Right atrium auricular region (tissue), 2 donors: Measurements from ENCODE around the gene DCDC2B. TPM values are rescaled to one million over a fixed set of nuclear protein-coding genes. Genes with fewer than 3 reads are reported as not detected.
A peak's percentile ranks its signal among the peaks of the same experiment; 100 is the strongest.

Source experiments
- DNase-seq: peaks from one replicate; pipeline ENCODE4 v3.0.0-alpha.2; 2019; ENCODE audit warnings: low spot score
- H3K27ac ChIP-seq, 2 donors: fragments of 200-600 bp; sonication (generic); 1 replicate in 1 of 2; 2 replicates in 1 of 2; pipeline ENCODE4 v1.5.1; 2016 to 2019
- H3K27me3 ChIP-seq, 2 donors: fragments of 200-600 bp; sonication (generic); one replicate each; pipeline versions ENCODE4 v1.5.1 to v1.6.0; 2017 to 2019
- H3K36me3 ChIP-seq: fragments of 200-600 bp; sonication (generic); one replicate; pipeline ENCODE4 v1.5.1; 2016
- H3K4me1 ChIP-seq, 2 donors: fragments of 200-600 bp; sonication (generic); one replicate each; pipeline versions ENCODE4 v1.5.1 to v1.6.0; 2017 to 2019
- H3K4me3 ChIP-seq, 2 donors: fragments of 200-600 bp; sonication (generic); 1 replicate in 1 of 2; 2 replicates in 1 of 2; pipeline ENCODE4 v1.5.1; 2017 to 2019; ENCODE audit warnings: mild to moderate bottlenecking in 1 of 2, moderate library complexity in 1 of 2
- H3K9me3 ChIP-seq, 2 donors: fragments of 200-600 bp; sonication (generic); one replicate each; pipeline ENCODE4 v1.5.1; 2019
- CTCF ChIP-seq, 2 donors: fragments of 200-600 bp; sonication (generic); IDR thresholded peaks; one replicate each; pipeline ENCODE4 v1.5.1; 2019; ENCODE audit warnings: antibody characterized with exemption in 2 of 2
- total RNA-seq, 2 donors: library from RNA; depleted of rRNA; stranded (reverse); fragments of >200 nt; gene quantifications; one replicate each; pipeline ENCODE4 v1.1.0, GENCODE V29; 2016

The DCDC2B gene
- total RNA-seq, 2 donors from 2014 or later = not detected

DNA sequence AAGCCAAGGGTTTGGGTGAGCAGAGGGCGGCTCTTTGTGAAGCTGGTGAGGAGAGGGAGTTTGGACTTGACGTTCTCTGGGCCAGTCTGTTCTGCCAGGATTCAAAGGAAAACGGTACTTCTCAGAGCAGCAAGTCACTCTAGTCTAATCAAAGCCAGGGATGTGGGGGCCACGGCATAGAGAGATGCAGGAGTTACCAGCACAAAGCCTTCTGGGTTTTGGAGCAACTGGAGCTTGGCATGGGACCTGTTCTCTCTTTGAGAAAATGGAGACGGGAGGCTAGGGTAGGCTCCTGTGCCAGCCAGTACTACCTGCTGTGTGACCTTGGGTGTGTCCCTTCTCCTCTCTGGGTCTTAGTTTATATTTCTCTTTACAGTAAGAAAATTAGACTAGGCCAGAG is 27.3 kb upstream of the DCDC2B start:
- Histone ChIP-seq H3K4me3 (peak overlapping the region in 1 of 2 donors; percentile 64), H3K27ac (peak overlapping the region in 1 of 2 donors; percentile 93), H3K27me3 (no peaks in the 10 kb centered on the region), H3K36me3 (peaks cover 37% of the 10 kb centered on the region), H3K9me3 (no peaks in the 10 kb centered on the region), H3K4me1 (peaks cover 0 to 49% of the 10 kb centered on the region in 2 donors)
- DNase-seq = no peak
- TF ChIP-seq CTCF (IDR thresholded peaks at IDR 0.05) = no peak

GRCh38 chr1:32182060-32182459 is 26.8 kb upstream of the DCDC2B start:
- no peak for DNase-seq
- peaks cover 42% of the 10 kb centered on the region for H3K36me3 ChIP-seq
- H3K4me3 ChIP-seq = no peak overlapping the region
- H3K27me3 ChIP-seq = no peaks in the 10 kb centered on the region
- TF ChIP-seq CTCF (IDR thresholded peaks at IDR 0.05) = no peak
- H3K4me1 ChIP-seq = peaks cover 0 to 49% of the 10 kb centered on the region in 2 donors
- no peaks in the 10 kb centered on the region for H3K9me3 ChIP-seq
- no peak overlapping the region for H3K27ac ChIP-seq

DNA sequence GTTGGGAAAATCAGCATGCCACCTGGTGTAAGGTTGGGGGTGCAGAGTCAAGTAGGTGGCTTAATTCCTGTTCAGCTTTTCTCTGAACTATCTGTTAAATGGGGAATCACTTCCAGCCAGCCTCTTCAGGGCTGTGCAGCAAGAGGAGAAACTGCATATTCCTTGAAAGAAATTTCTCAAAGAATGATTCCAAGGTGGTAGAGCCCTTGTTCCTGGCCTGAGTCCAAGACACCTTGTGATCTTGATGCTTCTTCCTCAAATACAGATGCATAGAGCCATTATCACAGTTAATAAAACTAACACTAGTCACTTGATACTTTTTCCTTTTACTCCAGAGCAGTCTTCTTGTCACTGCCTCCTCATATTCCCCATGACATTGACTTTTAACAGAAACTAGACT is 24.2 kb upstream of the DCDC2B start:
- no peak overlapping the region for H3K4me3 ChIP-seq
- no peak overlapping the region for H3K27ac ChIP-seq

DNA sequence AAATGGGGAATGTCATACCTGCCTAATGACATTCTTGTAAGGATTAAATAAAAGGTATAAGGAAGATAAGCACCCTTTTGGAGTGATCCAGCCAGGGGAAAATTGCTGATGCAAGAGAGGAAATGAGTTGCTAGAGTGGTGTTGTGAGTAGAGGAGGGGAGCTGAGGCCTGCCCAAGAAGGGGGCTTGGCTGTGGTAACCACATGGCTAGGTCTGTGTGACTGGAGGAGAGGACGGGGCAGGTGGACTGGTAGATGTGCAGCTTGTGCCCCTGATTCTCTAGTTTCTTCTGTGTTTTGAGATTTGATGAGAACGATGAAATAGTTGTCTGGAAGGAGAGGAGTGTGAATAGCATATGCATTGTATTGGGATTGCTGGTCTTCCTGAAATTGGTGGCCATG is 22.8 kb upstream of the DCDC2B start:
- no peak overlapping the region for H3K4me3 ChIP-seq
- no peak for DNase-seq
- peaks cover 82% of the 10 kb centered on the region for H3K36me3 ChIP-seq
- H3K9me3 ChIP-seq = no peaks in the 10 kb centered on the region
- H3K27me3 ChIP-seq = no peaks in the 10 kb centered on the region
- no peak for TF ChIP-seq CTCF (IDR thresholded peaks at IDR 0.05)
- no peak overlapping the region for H3K27ac ChIP-seq
- peaks cover 0 to 32% of the 10 kb centered on the region in 2 donors for H3K4me1 ChIP-seq

More for the DNA sequence above, 24.2 kb upstream of the DCDC2B start:
- no peak for DNase-seq
- TF ChIP-seq CTCF (IDR thresholded peaks at IDR 0.05) = no peak
- H3K27me3 ChIP-seq = no peaks in the 10 kb centered on the region
- H3K9me3 ChIP-seq = no peaks in the 10 kb centered on the region
- peaks cover 0 to 43% of the 10 kb centered on the region in 2 donors for H3K4me1 ChIP-seq
- peaks cover 68% of the 10 kb centered on the region for H3K36me3 ChIP-seq

DNA sequence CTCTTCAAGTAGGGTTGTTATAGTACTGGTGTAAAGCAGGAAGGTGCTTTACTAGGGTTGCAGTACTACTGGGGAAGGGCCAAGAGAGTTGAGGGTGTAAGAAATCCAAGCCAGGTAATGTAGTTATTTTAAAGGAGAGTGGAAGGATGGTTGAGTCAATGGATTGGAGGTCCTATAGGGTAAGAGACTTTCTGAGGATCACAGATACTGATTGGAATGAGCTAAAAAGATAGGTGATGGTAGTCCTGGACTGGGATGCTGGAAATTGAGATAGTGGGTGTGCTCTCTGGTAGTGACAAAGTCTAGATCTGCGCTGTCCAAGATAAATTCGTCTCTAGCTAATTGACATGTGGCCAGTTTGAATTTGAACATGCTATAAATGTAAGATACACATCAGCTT is 22.4 kb upstream of the DCDC2B start:
- DNase-seq = no peak
- Histone ChIP-seq H3K9me3 (no peaks in the 10 kb centered on the region), H3K27ac (no peak overlapping the region), H3K36me3 (peaks cover 84% of the 10 kb centered on the region), H3K27me3 (no peaks in the 10 kb centered on the region), H3K4me1 (peaks cover 0 to 28% of the 10 kb centered on the region in 2 donors), H3K4me3 (no peak overlapping the region)
- TF ChIP-seq CTCF (IDR thresholded peaks at IDR 0.05) = no peak

- H3K27me3 ChIP-seq = no peaks in the 10 kb centered on the region
- DNase-seq = no peak
- no peak overlapping the region for H3K27ac ChIP-seq
- no peak for TF ChIP-seq CTCF (IDR thresholded peaks at IDR 0.05)
- H3K36me3 ChIP-seq = peaks cover 85% of the 10 kb centered on the region
- no peak overlapping the region for H3K4me3 ChIP-seq
- no peaks in the 10 kb centered on the region for H3K9me3 ChIP-seq
- H3K4me1 ChIP-seq = peaks cover 0 to 19% of the 10 kb centered on the region in 2 donors
These were observed 21.0 kb upstream of the DCDC2B start for GRCh38 chr1:32187850-32188249.
